Neural progenitor cell (in vitro differentiated cells): ENCODE data around the gene C5AR1. TPM values are rescaled to one million over a fixed set of nuclear protein-coding genes. Genes with fewer than 3 reads are reported as not detected.

Source experiments
- DNase-seq: peaks from one replicate; pipeline ENCODE4 v3.0.0-alpha.2; 2016; ENCODE audit warnings: low spot score
- H2AFZ ChIP-seq: fragments of 200-600 bp; sonication (generic); replicated peaks from 2 replicates; pipeline ENCODE4 v1.6.1; 2016; ENCODE audit warnings: antibody characterized with exemption
- H3F3A ChIP-seq: fragments of 200-600 bp; sonication (generic); 2 replicates; pipeline ENCODE4 v1.6.1; 2016; ENCODE audit warnings: antibody characterized with exemption, low read depth
- H3K27ac ChIP-seq: fragments of 200-600 bp; sonication (generic); 2 replicates; pipeline ENCODE4 v1.5.1; 2016; ENCODE audit warnings: mild to moderate bottlenecking
- H3K27me3 ChIP-seq: fragments of 200-600 bp; sonication (generic); 2 replicates; pipeline ENCODE4 v1.6.1; 2016; ENCODE audit warnings: mild to moderate bottlenecking, moderate library complexity
- H3K36me3 ChIP-seq: fragments of 200-600 bp; sonication (generic); 2 replicates; pipeline ENCODE4 v1.5.1; 2016
- H3K4me1 ChIP-seq: fragments of 200-600 bp; sonication (generic); 2 replicates; pipeline ENCODE4 v1.6.1; 2016; ENCODE audit warnings: mixed run types
- H3K4me2 ChIP-seq: fragments of 200-600 bp; sonication (generic); 2 replicates; pipeline ENCODE4 v1.6.1; 2016
- H3K4me3 ChIP-seq: fragments of 200-600 bp; sonication (generic); 2 replicates; pipeline ENCODE4 v1.5.1; 2016
- H3K79me2 ChIP-seq: fragments of 200-600 bp; sonication (generic); 2 replicates; pipeline ENCODE4 v1.6.1; 2016; ENCODE audit warnings: low read depth
- H3K9ac ChIP-seq: fragments of 200-600 bp; sonication (generic); 2 replicates; pipeline ENCODE4 v1.6.1; 2016
- H3K9me3 ChIP-seq: fragments of 200-600 bp; sonication (generic); 2 replicates; pipeline ENCODE4 v1.5.1; 2016; ENCODE audit warnings: low read depth
- H4K20me1 ChIP-seq: fragments of 200-600 bp; sonication (generic); 2 replicates; pipeline ENCODE4 v1.6.1; 2016; ENCODE audit warnings: low read depth
- H3K27ac Mint-ChIP-seq: 3 replicates; pipeline ENCODE4 v1.8.0; 2021; ENCODE audit warnings: mixed read lengths
- H3K27me3 Mint-ChIP-seq: 2 replicates; pipeline ENCODE4 v1.8.0; 2022; ENCODE audit warnings: low read depth, mild to moderate bottlenecking, inconsistent platforms, moderate library complexity, mixed read lengths; ENCODE audit not compliant: insufficient read depth
- H3K36me3 Mint-ChIP-seq: 3 replicates; pipeline ENCODE4 v1.8.0; 2021; ENCODE audit warnings: mixed read lengths
- H3K4me1 Mint-ChIP-seq: 3 replicates; pipeline ENCODE4 v1.8.0; 2021; ENCODE audit warnings: mixed read lengths
- H3K4me3 Mint-ChIP-seq: 3 replicates; pipeline ENCODE4 v1.8.0; 2021; ENCODE audit warnings: mild to moderate bottlenecking, moderate library complexity, mixed read lengths
- H3K9me3 Mint-ChIP-seq: 3 replicates; pipeline ENCODE4 v1.8.0; 2020; ENCODE audit warnings: mixed read lengths
- EZH2 ChIP-seq: fragments of 200-600 bp; sonication (generic); IDR thresholded peaks from 2 replicates; pipeline ENCODE4 v1.6.1; 2017; ENCODE audit warnings: antibody characterized with exemption, mild to moderate bottlenecking, moderate library complexity
- EZH2phosphoT487 ChIP-seq: fragments of 200-600 bp; sonication (generic); IDR thresholded peaks from 2 replicates; pipeline ENCODE4 v1.6.1; 2017; ENCODE audit warnings: antibody characterized with exemption
- total RNA-seq: library from RNA; depleted of rRNA; stranded (reverse); fragments of >200 nt; gene quantifications from 2 replicates; pipeline ENCODE4 v1.2.3, GENCODE V29; 2015; ENCODE audit warnings: low replicate concordance
- TF ChIP-seq, protein P1 (sequence below): fragments of 200-600 bp; sonication (generic); IDR thresholded peaks from 2 replicates; pipeline ENCODE4 v1.5.1; 2017; ENCODE audit warnings: antibody characterized with exemption, mild to moderate bottlenecking

The C5AR1 gene
- total RNA-seq, 1 donor from 2014 or later: 0.06 TPM

DNA sequence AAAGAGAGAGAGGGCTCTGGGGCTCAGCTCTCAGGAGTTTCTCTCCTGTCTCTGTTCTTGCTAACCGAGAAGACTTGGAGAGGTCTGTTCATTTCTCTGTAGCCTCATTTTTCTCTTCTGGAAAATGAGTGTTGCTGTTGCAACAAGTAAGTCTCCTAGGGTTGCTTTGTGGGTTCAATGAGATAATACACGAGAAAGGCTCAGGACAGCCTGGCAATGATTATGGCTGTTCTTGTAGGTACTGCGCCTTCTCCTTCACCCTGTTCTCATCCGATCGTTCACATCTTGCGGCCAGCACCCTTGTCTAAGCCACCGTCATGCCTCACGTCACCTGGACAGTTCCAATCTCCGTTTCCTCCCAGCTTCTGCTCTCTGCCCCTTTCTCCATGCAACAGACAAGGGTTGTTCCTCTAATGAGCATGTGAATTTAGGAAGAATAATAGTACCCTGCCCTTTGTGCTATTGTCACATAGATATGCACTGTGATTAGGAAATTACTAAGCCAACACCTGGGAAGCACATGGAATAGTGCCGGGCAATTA, 4.2 kb downstream of the C5AR1 start:
- H2AFZ ChIP-seq: no peak overlapping the region
- no peaks in the 10 kb centered on the region for H3K27me3 ChIP-seq

DNA sequence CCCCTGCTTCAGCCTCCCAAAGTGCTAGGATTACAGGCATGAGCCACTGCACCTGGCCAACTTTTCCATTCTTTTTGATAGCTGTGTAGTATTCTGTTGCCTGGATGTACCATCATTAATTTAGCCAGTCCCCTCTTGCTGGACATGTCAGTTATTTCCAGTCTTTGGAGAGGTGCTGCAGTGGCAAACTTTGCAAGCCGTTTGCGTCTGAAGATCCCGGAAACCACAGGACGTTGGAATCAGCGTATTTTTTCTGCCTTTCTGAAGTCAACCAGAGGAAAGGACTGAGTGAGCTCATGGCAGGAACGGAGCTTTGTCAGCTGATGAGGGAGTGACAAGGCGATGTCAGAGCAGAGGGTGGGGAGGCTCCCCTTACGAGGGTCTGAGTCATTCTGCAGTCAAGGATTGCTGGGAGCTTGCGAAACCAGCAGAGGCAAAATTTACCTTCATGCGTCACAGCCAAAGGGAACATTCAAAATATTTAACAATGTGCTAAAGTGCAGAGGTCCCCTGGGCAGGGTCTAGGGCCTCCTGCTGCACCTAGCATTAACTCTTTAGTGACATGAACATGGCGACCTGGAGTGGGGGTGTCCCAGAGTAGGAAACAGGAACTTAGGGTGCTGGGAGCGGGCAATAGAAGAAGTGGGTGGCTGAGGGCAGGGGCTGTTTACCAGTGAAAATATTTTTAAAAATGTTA, 5.6 kb downstream of the C5AR1 start:
- Histone ChIP-seq H2AFZ (no peak overlapping the region), H3K4me1 (no peaks in the 10 kb centered on the region), H3K27ac (no peak overlapping the region), H3F3A (no peaks in the 10 kb centered on the region), H3K9ac (no peak overlapping the region), H3K27me3 (no peaks in the 10 kb centered on the region), H3K4me3 (no peak overlapping the region), H3K79me2 (no peaks in the 10 kb centered on the region), H3K9me3 (no peaks in the 10 kb centered on the region), H3K36me3 (no peaks in the 10 kb centered on the region), H4K20me1 (no peaks in the 10 kb centered on the region), H3K4me2 (no peak overlapping the region)
- Mint-ChIP-seq H3K9me3 (no peaks in the 10 kb centered on the region), H3K4me1 (no peaks in the 10 kb centered on the region), H3K27ac (no peak overlapping the region), H3K36me3 (no peaks in the 10 kb centered on the region), H3K4me3 (no peak overlapping the region), H3K27me3 (peaks cover 7% of the 10 kb centered on the region)
- no peak for DNase-seq
- TF ChIP-seq EZH2 (no peak), EZH2phosphoT487 (no peak)
- TF ChIP-seq, protein P1, sequence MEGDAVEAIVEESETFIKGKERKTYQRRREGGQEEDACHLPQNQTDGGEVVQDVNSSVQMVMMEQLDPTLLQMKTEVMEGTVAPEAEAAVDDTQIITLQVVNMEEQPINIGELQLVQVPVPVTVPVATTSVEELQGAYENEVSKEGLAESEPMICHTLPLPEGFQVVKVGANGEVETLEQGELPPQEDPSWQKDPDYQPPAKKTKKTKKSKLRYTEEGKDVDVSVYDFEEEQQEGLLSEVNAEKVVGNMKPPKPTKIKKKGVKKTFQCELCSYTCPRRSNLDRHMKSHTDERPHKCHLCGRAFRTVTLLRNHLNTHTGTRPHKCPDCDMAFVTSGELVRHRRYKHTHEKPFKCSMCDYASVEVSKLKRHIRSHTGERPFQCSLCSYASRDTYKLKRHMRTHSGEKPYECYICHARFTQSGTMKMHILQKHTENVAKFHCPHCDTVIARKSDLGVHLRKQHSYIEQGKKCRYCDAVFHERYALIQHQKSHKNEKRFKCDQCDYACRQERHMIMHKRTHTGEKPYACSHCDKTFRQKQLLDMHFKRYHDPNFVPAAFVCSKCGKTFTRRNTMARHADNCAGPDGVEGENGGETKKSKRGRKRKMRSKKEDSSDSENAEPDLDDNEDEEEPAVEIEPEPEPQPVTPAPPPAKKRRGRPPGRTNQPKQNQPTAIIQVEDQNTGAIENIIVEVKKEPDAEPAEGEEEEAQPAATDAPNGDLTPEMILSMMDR: no peak

More for the DNA sequence above, 4.2 kb downstream of the C5AR1 start:
- DNase-seq: no peak
- H3K4me1 Mint-ChIP-seq: no peaks in the 10 kb centered on the region
- Histone ChIP-seq H3F3A (no peaks in the 10 kb centered on the region), H3K4me3 (no peak overlapping the region), H3K9me3 (no peaks in the 10 kb centered on the region), H3K4me2 (no peak overlapping the region), H3K4me1 (no peaks in the 10 kb centered on the region), H3K9ac (no peak overlapping the region), H3K79me2 (no peaks in the 10 kb centered on the region), H3K36me3 (no peaks in the 10 kb centered on the region), H4K20me1 (no peaks in the 10 kb centered on the region), H3K27ac (no peak overlapping the region)
- H3K27me3 Mint-ChIP-seq: peaks cover 4% of the 10 kb centered on the region
- TF ChIP-seq, protein P1: no peak
- TF ChIP-seq EZH2phosphoT487 (no peak), EZH2 (no peak)
- no peak overlapping the region for H3K4me3 Mint-ChIP-seq
- H3K9me3 Mint-ChIP-seq: no peaks in the 10 kb centered on the region
- H3K27ac Mint-ChIP-seq: no peak overlapping the region
- H3K36me3 Mint-ChIP-seq: no peaks in the 10 kb centered on the region

DNA sequence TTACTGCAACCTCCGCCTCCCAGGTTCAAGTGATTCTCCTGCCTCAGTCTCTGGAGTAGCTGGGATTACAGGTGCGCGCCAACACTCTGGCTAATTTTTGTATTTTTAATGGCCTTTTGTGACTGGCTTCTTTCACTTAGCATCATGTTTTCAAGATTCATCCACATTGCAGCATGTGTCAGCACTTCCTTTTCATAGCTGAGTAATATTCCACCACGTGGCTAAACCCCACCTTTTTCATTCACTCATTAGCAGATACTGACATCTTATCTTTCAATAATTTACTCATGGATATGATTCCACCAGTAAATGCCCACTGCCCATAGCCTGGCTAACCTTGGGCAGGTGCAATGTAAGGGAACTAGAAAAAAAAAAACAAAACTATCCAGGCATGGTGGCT, 6.9 kb downstream of the C5AR1 start:
- H3K4me2 ChIP-seq: no peak overlapping the region
- no peak for TF ChIP-seq EZH2
- Mint-ChIP-seq H3K36me3 (no peaks in the 10 kb centered on the region), H3K4me1 (no peaks in the 10 kb centered on the region), H3K27ac (no peak overlapping the region), H3K27me3 (peaks cover 9% of the 10 kb centered on the region), H3K9me3 (no peaks in the 10 kb centered on the region), H3K4me3 (no peak overlapping the region)
- no peaks in the 10 kb centered on the region for H3K36me3 ChIP-seq
- no peaks in the 10 kb centered on the region for H4K20me1 ChIP-seq
- no peak overlapping the region for H3K27ac ChIP-seq
- no peaks in the 10 kb centered on the region for H3K79me2 ChIP-seq
- no peaks in the 10 kb centered on the region for H3K4me1 ChIP-seq
- H3K9ac ChIP-seq: no peak overlapping the region
- H2AFZ ChIP-seq: no peak overlapping the region
- H3F3A ChIP-seq: no peaks in the 10 kb centered on the region
- no peak for DNase-seq
- H3K9me3 ChIP-seq: no peaks in the 10 kb centered on the region
- no peaks in the 10 kb centered on the region for H3K27me3 ChIP-seq
- no peak overlapping the region for H3K4me3 ChIP-seq
